Measurements from ENCODE around the gene GPR27. TPM values are rescaled to one million over a fixed set of nuclear protein-coding genes. Genes with fewer than 3 reads are reported as not detected.
A peak's percentile ranks its signal among the peaks of the same experiment; 100 is the strongest.

Gene GPR27
- total RNA-seq, 2 donors from 2014 or later: 0.54 to 1.3 TPM

GRCh38 chr3:71709908-71710511, 43.6 kb upstream of the GPR27 start:
- no peak for ATAC-seq (ENCODE audit: insufficient number of reproducible peaks, low FRiP score, low read depth)
- DNase-seq (ENCODE audit: low spot score): no peak
- H3K9me3 ChIP-seq: no peaks in the 10 kb centered on the region

GRCh38 chr3:71710906-71711494, 42.7 kb upstream of the GPR27 start:
- no peaks in the 10 kb centered on the region for H3K36me3 ChIP-seq
- no peaks in the 10 kb centered on the region for H3K4me1 ChIP-seq (ENCODE audit: control insufficient read depth in 1 of 2, low read depth in 2 of 2)
- ATAC-seq (ENCODE audit: insufficient number of reproducible peaks, low FRiP score, low read depth) (no peak), DNase-seq (ENCODE audit: low spot score) (no peak)
- no peaks in the 10 kb centered on the region for H3K9me3 ChIP-seq
- no peaks in the 10 kb centered on the region for H3K27me3 ChIP-seq (replicated peaks; ENCODE audit: insufficient read depth)
- H3K4me3 ChIP-seq: no peak overlapping the region
- TF ChIP-seq, protein P1, sequence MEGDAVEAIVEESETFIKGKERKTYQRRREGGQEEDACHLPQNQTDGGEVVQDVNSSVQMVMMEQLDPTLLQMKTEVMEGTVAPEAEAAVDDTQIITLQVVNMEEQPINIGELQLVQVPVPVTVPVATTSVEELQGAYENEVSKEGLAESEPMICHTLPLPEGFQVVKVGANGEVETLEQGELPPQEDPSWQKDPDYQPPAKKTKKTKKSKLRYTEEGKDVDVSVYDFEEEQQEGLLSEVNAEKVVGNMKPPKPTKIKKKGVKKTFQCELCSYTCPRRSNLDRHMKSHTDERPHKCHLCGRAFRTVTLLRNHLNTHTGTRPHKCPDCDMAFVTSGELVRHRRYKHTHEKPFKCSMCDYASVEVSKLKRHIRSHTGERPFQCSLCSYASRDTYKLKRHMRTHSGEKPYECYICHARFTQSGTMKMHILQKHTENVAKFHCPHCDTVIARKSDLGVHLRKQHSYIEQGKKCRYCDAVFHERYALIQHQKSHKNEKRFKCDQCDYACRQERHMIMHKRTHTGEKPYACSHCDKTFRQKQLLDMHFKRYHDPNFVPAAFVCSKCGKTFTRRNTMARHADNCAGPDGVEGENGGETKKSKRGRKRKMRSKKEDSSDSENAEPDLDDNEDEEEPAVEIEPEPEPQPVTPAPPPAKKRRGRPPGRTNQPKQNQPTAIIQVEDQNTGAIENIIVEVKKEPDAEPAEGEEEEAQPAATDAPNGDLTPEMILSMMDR (IDR thresholded peaks at IDR 0.05): peak; percentile 46
- no peak overlapping the region for H3K27ac ChIP-seq

More at GRCh38 chr3:71709908-71710511, 43.6 kb upstream of the GPR27 start:
- Histone ChIP-seq H3K36me3 (no peaks in the 10 kb centered on the region), H3K27me3 (replicated peaks; ENCODE audit: insufficient read depth) (no peaks in the 10 kb centered on the region), H3K4me3 (no peak overlapping the region), H3K27ac (no peak overlapping the region), H3K4me1 (ENCODE audit: control insufficient read depth in 1 of 2, low read depth in 2 of 2) (no peaks in the 10 kb centered on the region)
- TF ChIP-seq, protein P1 (IDR thresholded peaks at IDR 0.05): no peak

DNA sequence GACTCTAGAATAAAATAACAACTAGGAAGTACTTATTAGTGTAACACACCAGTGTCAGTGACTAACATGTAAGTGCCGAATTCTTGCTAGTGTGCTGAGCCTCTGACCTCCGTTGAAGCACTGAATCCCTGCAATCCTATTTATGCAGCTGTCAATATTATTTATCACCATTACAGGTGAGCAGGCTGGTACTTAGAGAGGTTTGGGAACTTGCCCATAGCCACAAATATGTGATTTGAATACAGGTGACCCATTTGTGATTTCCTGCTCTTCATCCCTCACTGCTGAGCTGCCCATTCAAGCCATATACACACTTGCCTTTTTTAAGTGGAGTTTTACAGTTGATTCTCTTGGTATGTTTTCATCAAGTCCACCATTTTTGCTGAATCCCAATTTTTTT, 40.6 kb upstream of the GPR27 start:
- H3K27me3 ChIP-seq (replicated peaks; ENCODE audit: insufficient read depth): no peaks in the 10 kb centered on the region
- no peaks in the 10 kb centered on the region for H3K9me3 ChIP-seq
- no peaks in the 10 kb centered on the region for H3K36me3 ChIP-seq
- no peak for ATAC-seq (ENCODE audit: insufficient number of reproducible peaks, low FRiP score, low read depth)
- TF ChIP-seq, protein P1 (IDR thresholded peaks at IDR 0.05): no peak
- no peaks in the 10 kb centered on the region for H3K4me1 ChIP-seq (ENCODE audit: control insufficient read depth in 1 of 2, low read depth in 2 of 2)
- no peak overlapping the region for H3K27ac ChIP-seq
- DNase-seq (ENCODE audit: low spot score): no peak
- no peak overlapping the region for H3K4me3 ChIP-seq

DNA sequence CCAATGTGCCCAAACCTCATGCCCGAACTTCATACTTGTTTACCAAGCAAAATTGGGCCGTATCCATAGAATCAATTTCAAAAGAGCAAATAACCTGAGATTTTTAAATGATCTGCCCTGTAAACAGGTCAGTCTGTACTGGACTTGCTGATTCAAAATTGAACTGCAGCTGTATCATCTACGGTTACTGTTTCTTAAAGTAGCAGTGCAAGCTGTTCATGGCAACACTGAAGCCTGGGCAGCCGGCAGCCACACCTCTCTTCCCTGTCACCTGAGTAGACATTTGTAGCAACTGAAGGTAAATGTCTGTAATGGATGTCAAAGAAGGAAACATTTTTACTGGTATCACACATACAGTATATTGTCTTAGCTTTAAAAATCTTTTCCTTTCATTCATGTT, 39.1 kb upstream of the GPR27 start:
- H3K27me3 ChIP-seq (replicated peaks; ENCODE audit: insufficient read depth): no peaks in the 10 kb centered on the region
- no peak overlapping the region for H3K27ac ChIP-seq
- H3K9me3 ChIP-seq: no peaks in the 10 kb centered on the region
- no peak overlapping the region for H3K4me3 ChIP-seq
- ATAC-seq (ENCODE audit: insufficient number of reproducible peaks, low FRiP score, low read depth) (no peak), DNase-seq (ENCODE audit: low spot score) (no peak)
- H3K4me1 ChIP-seq (ENCODE audit: control insufficient read depth in 1 of 2, low read depth in 2 of 2): no peaks in the 10 kb centered on the region
- no peaks in the 10 kb centered on the region for H3K36me3 ChIP-seq
- TF ChIP-seq, protein P1 (IDR thresholded peaks at IDR 0.05): no peak

- Histone ChIP-seq H3K36me3 (no peaks in the 10 kb centered on the region), H3K9me3 (no peaks in the 10 kb centered on the region), H3K27me3 (replicated peaks; ENCODE audit: insufficient read depth) (no peaks in the 10 kb centered on the region), H3K4me1 (ENCODE audit: control insufficient read depth in 1 of 2, low read depth in 2 of 2) (no peaks in the 10 kb centered on the region), H3K4me3 (no peak overlapping the region), H3K27ac (no peak overlapping the region)
- no peak for ATAC-seq (ENCODE audit: insufficient number of reproducible peaks, low FRiP score, low read depth)
- DNase-seq (ENCODE audit: low spot score): no peak
- TF ChIP-seq, protein P1 (IDR thresholded peaks at IDR 0.05): no peak
Observed at GRCh38 chr3:71718072-71718471, 35.6 kb upstream of the GPR27 start.

Measured in thoracic aorta (tissue), 2 donors.